HepG2 (cell line): ENCODE results near the gene TBC1D19. TPM values are rescaled to one million over a fixed set of nuclear protein-coding genes. Genes with fewer than 3 reads are reported as not detected.

Experiments
- ASH2L ChIP-seq: fragments of 300-600, 200-600 bp; sonication (generic); IDR thresholded peaks from 2 replicates; pipeline ENCODE4 v1.7.0; 2017; ENCODE audit warnings: low read depth, mild to moderate bottlenecking, moderate library complexity, mixed read lengths, low read length; ENCODE audit not compliant: insufficient read length
- ATF7-NPFF ChIP-seq: sonication (generic); formaldehyde crosslinking; IDR thresholded peaks from 2 replicates; pipeline ENCODE4 v1.8.1; 2023; ENCODE audit warnings: mild to moderate bottlenecking, low read depth, missing genetic modification reagents, moderate library complexity
- CENPBD1 ChIP-seq: sonication (generic); formaldehyde crosslinking; IDR thresholded peaks from 2 replicates; pipeline ENCODE4 v1.8.0; 2022; ENCODE audit warnings: missing genetic modification reagents, low read depth, mild to moderate bottlenecking, borderline replicate concordance
- ELK4 ChIP-seq: sonication (generic); formaldehyde crosslinking; IDR thresholded peaks from 2 replicates; pipeline ENCODE4 v1.9.0; 2021; ENCODE audit warnings: missing genetic modification reagents, borderline replicate concordance
- FOSL1 ChIP-seq: sonication (generic); formaldehyde crosslinking; IDR thresholded peaks from 2 replicates; pipeline ENCODE4 v1.9.0; 2021; ENCODE audit warnings: missing genetic modification reagents, borderline replicate concordance
- FOXP1 ChIP-seq, 2 experiments: fragments of 450-650 bp in 1 of 2; IDR thresholded peaks; 2 replicates each; pipeline ENCODE4 v1.6.1; 2017 to 2018; ENCODE audit warnings: antibody characterized with exemption in 1 of 2
- GZF1 ChIP-seq: sonication (generic); formaldehyde crosslinking; IDR thresholded peaks from 2 replicates; pipeline ENCODE4 v1.5.1; 2020; ENCODE audit warnings: mild to moderate bottlenecking, missing genetic modification reagents
- RAD51 ChIP-seq: fragments of 450-650 bp; IDR thresholded peaks from 2 replicates; pipeline ENCODE4 v1.6.1; 2016; ENCODE audit warnings: borderline replicate concordance
- RFX3 ChIP-seq: IDR thresholded peaks from 2 replicates; pipeline ENCODE4 v1.6.1; 2016; ENCODE audit warnings: missing biosample characterization, missing genetic modification reagents
- RORA ChIP-seq: sonication (generic); formaldehyde crosslinking; IDR thresholded peaks from 2 replicates; pipeline ENCODE4 v1.5.0; 2020; ENCODE audit warnings: mild to moderate bottlenecking, missing genetic modification reagents, moderate library complexity
- RXRA ChIP-seq: sonication (generic); formaldehyde crosslinking; IDR thresholded peaks from 2 replicates; pipeline ENCODE4 v1.5.1; 2020; ENCODE audit warnings: missing genetic modification reagents
- TSC22D2 ChIP-seq: sonication (generic); formaldehyde crosslinking; IDR thresholded peaks from 2 replicates; pipeline ENCODE4 v1.5.1; 2020; ENCODE audit warnings: missing genetic modification reagents, mild to moderate bottlenecking, borderline replicate concordance
- YY1 ChIP-seq: IDR thresholded peaks from 2 replicates; pipeline ENCODE4 v1.6.1; 2011; ENCODE audit warnings: low read length, low read depth, moderate library complexity, mild to moderate bottlenecking; ENCODE audit not compliant: insufficient read depth, insufficient replicate concordance
- ZNF256 ChIP-seq: sonication (generic); formaldehyde crosslinking; conservative IDR thresholded peaks from 2 replicates; pipeline ENCODE4 v1.4.0; 2020; ENCODE audit warnings: missing genetic modification reagents
- ZNF264 ChIP-seq: sonication (generic); formaldehyde crosslinking; IDR thresholded peaks from 2 replicates; pipeline ENCODE4 v1.4.0; 2020; ENCODE audit warnings: missing genetic modification reagents
- ZNF607 ChIP-seq: sonication (generic); formaldehyde crosslinking; IDR thresholded peaks from 2 replicates; pipeline ENCODE4 v1.5.1; 2020; ENCODE audit warnings: missing genetic modification reagents, mild to moderate bottlenecking, borderline replicate concordance
- ZNF878 ChIP-seq: sonication (generic); formaldehyde crosslinking; IDR thresholded peaks from 2 replicates; pipeline ENCODE4 v1.8.1; 2023; ENCODE audit warnings: mild to moderate bottlenecking, missing genetic modification reagents, moderate library complexity
- polyA plus RNA-seq, 8 experiments: library from polyadenylated mRNA; depleted of rRNA in 3 of 8; stranded (reverse) in 7 of 8; unstranded in 1 of 8; fragments of >200 nt; fragmentation: Illumina TruSeq in 4 of 8; extraction: Trizol in 4 of 8; gene quantifications; 2 replicates each; pipeline versions ENCODE4 v1.2.1 to v1.2.3, GENCODE V29; 2011 to 2016; ENCODE audit warnings: low read depth in 4 of 8, missing spikeins in 1 of 8, mixed read lengths in 1 of 8; ENCODE audit not compliant: insufficient read depth in 1 of 8
- total RNA-seq, 5 experiments: library from RNA; depleted of rRNA; stranded (reverse); fragments of >200 nt; fragmentation: Illumina TruSeq; extraction: Trizol; gene quantifications; 2 replicates each; pipeline ENCODE4 v1.2.3, GENCODE V29; 2016; ENCODE audit warnings: low read depth in 1 of 5
- TF ChIP-seq, protein P1 (sequence below): sonication (generic); formaldehyde crosslinking; IDR thresholded peaks from 2 replicates; pipeline ENCODE4 v1.9.0; 2022; ENCODE audit warnings: low read depth, missing genetic modification reagents
- TF ChIP-seq, protein P2 (sequence below), 2 experiments: sonication (generic) in 1 of 2; formaldehyde crosslinking in 1 of 2; IDR thresholded peaks; 2 replicates each; pipeline versions ENCODE4 v1.6.1 to v1.9.0; 2014 to 2022; ENCODE audit warnings: antibody characterized with exemption in 1 of 2, borderline replicate concordance in 1 of 2, inconsistent platforms in 1 of 2, low read depth in 1 of 2, missing genetic modification reagents in 1 of 2

The TBC1D19 gene
- total and polyA plus RNA-seq, 2 of the 13 experiments (the other 11 are each of a cell fraction or from before 2014, with no cell fraction given) = 1.6 to 3.5 TPM

DNA sequence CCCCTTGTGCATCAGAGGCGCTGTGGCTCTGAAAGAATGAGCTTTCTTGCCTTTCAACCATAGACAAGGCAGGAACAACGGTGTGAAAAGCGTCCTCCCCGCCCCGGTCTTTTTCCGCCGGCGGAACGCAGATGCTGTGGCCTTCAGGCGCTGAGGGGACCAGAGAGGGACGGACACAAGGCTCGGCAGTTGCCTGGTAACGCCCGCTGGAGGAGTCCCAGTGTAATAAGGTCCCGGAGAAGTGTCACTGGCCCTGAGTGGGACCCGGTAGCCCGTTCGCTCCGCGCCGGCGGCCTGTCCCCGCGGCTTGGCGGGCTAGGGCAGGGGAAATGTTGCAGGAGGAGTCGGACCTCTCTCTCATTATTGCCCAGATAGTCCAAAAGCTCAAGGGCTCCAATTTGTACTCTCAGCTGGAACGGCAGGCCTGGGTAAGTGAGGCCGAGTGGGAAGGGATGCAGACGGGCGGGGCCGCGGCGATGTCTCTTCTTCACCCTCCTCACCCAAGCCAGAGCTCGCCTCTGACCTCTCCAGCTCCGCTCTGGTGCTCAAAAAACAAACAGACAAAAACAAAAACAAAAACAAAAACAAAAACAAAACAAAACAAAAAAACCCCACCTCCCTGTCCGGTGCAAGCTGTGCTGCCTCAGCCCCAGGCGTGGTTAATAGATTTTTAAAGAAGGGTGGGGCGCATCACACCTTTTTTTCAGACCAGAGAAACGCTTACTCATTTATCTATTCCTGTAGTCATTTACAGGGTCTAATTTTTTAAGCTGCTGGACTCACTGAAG, at the start of gene TBC1D19 (continued):
- TF ChIP-seq, protein P1, sequence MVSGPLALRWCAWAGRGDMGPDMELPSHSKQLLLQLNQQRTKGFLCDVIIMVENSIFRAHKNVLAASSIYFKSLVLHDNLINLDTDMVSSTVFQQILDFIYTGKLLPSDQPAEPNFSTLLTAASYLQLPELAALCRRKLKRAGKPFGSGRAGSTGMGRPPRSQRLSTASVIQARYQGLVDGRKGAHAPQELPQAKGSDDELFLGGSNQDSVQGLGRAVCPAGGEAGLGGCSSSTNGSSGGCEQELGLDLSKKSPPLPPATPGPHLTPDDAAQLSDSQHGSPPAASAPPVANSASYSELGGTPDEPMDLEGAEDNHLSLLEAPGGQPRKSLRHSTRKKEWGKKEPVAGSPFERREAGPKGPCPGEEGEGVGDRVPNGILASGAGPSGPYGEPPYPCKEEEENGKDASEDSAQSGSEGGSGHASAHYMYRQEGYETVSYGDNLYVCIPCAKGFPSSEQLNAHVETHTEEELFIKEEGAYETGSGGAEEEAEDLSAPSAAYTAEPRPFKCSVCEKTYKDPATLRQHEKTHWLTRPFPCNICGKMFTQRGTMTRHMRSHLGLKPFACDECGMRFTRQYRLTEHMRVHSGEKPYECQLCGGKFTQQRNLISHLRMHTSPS (CRISPR knock-in tag) = no peak
- TF ChIP-seq, protein P2, sequence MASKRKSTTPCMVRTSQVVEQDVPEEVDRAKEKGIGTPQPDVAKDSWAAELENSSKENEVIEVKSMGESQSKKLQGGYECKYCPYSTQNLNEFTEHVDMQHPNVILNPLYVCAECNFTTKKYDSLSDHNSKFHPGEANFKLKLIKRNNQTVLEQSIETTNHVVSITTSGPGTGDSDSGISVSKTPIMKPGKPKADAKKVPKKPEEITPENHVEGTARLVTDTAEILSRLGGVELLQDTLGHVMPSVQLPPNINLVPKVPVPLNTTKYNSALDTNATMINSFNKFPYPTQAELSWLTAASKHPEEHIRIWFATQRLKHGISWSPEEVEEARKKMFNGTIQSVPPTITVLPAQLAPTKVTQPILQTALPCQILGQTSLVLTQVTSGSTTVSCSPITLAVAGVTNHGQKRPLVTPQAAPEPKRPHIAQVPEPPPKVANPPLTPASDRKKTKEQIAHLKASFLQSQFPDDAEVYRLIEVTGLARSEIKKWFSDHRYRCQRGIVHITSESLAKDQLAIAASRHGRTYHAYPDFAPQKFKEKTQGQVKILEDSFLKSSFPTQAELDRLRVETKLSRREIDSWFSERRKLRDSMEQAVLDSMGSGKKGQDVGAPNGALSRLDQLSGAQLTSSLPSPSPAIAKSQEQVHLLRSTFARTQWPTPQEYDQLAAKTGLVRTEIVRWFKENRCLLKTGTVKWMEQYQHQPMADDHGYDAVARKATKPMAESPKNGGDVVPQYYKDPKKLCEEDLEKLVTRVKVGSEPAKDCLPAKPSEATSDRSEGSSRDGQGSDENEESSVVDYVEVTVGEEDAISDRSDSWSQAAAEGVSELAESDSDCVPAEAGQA (IDR thresholded peaks at IDR 0.05; ENCODE audit: low read depth) = peak; percentile 81; the same call in 1 of the 2 replicates
- TF ChIP-seq, protein P2 (CRISPR knock-in tag; IDR thresholded peaks at IDR 0.05; ENCODE audit: borderline replicate concordance) = no peak
- TF ChIP-seq ZNF256 (CRISPR knock-in tag) (0 out of 2 replicates have a peak, but pooled peaks have one; percentile 38), FOSL1 (CRISPR knock-in tag) (no peak), GZF1 (peak; percentile 86), FOXP1 (IDR thresholded peaks at IDR 0.05) (no peak), FOXP1 (CRISPR knock-in tag; IDR thresholded peaks at IDR 0.05) (no peak), ZNF878 (peak; percentile 83), ZNF607 (CRISPR knock-in tag) (no peak), TSC22D2 (peak; percentile 65; the same call in 1 of the 2 replicates), ATF7-NPFF (CRISPR knock-in tag) (0 out of 2 replicates have a peak, but pooled peaks have one; percentile 57), RFX3 (CRISPR knock-in tag) (peak; percentile 92), RXRA (CRISPR knock-in tag) (peak; percentile 70; the same call in 1 of the 2 replicates), CENPBD1 (peak; percentile 93), ELK4 (no peak), RAD51 (no peak), ZNF264 (0 out of 2 replicates have a peak, but pooled peaks have one; percentile 21), YY1 (peak; percentile 76), RORA (CRISPR knock-in tag) (no peak), ASH2L (peak; percentile 88)
